IMR-90 (cell line): Measurements from ENCODE around the gene ACYP2. TPM values are rescaled to one million over a fixed set of nuclear protein-coding genes. Genes with fewer than 3 reads are reported as not detected.

Experiments used
- ATAC-seq: fragments of 200-7000 bp; cut with Tn5 transposase; 2 replicates; pipeline ENCODE4 v1.9.1; 2020; ENCODE audit warnings: low read depth, mild to moderate bottlenecking, moderate library complexity
- BruUV-seq: library from RNA; stranded (reverse); fragments of 400-500 nt; replicated peaks from 2 replicates; lab custom pipeline; 2021; lab: Mats Ljungman, UMichigan
- CTCF ChIA-PET: fragments of 300-600 bp; formaldehyde crosslinking; extraction: SDS; loops from one replicate; lab custom pipeline; 2021; ENCODE audit warnings: antibody characterized with exemption; lab: Yijun Ruan, JAX
- POLR2A ChIA-PET: fragments of 300-600 bp; sonication (Branson Sonifier 250); formaldehyde crosslinking; loops from one replicate; lab custom pipeline; 2022; ENCODE audit warnings: antibody characterized with exemption; ENCODE audit not compliant: unreplicated experiment; lab: Charles Lee
- DNase-seq: peaks from one replicate; pipeline ENCODE4 v3.0.0; 2013
- H2AFZ ChIP-seq: replicated peaks from 2 replicates; pipeline ENCODE3; 2013; ENCODE audit warnings: low read length, mild to moderate bottlenecking; ENCODE audit not compliant: poor library complexity
- H2AK5ac ChIP-seq: 2 replicates; pipeline ENCODE4 v1.6.1; 2013; ENCODE audit warnings: low read depth, low read length, inconsistent platforms
- H2AK9ac ChIP-seq: replicated peaks from 2 replicates; pipeline ENCODE3; 2013; ENCODE audit warnings: mild to moderate bottlenecking, low read depth, low read length, moderate library complexity; ENCODE audit not compliant: poor library complexity
- H2BK120ac ChIP-seq: 2 replicates; pipeline ENCODE4 v1.6.1; 2013; ENCODE audit warnings: low read depth, low read length, inconsistent platforms
- H2BK15ac ChIP-seq: 3 replicates; pipeline ENCODE4 v1.6.1; 2013; ENCODE audit warnings: low read depth, low read length, inconsistent platforms
- H2BK20ac ChIP-seq: 2 replicates; pipeline ENCODE4 v1.6.1; 2013; ENCODE audit warnings: low read depth, mild to moderate bottlenecking, inconsistent platforms, low read length, moderate library complexity
- H2BK5ac ChIP-seq: 2 replicates; pipeline ENCODE4 v1.6.1; 2013; ENCODE audit warnings: mild to moderate bottlenecking, low read depth, low read length, inconsistent platforms; ENCODE audit not compliant: poor library complexity, severe bottlenecking
- H3K14ac ChIP-seq: replicated peaks from 2 replicates; pipeline ENCODE4 v1.6.1; 2013; ENCODE audit warnings: low read depth, low read length, inconsistent platforms
- H3K18ac ChIP-seq: 2 replicates; pipeline ENCODE4 v1.6.1; 2013; ENCODE audit warnings: low read depth, low read length, control low read depth
- H3K23ac ChIP-seq: 2 replicates; pipeline ENCODE4 v1.6.1; 2013; ENCODE audit warnings: low read depth, low read length, inconsistent platforms
- H3K27ac ChIP-seq: 2 replicates; pipeline ENCODE4 v1.5.1; 2013; ENCODE audit warnings: mild to moderate bottlenecking, control low read depth, low read length; ENCODE audit not compliant: insufficient read depth
- H3K27me3 ChIP-seq: 2 replicates; pipeline ENCODE4 v1.6.1; 2013; ENCODE audit warnings: low read length; ENCODE audit not compliant: control insufficient read depth, insufficient read depth
- H3K36me3 ChIP-seq: 2 replicates; pipeline ENCODE4 v1.6.1; 2013; ENCODE audit warnings: low read length, mixed read lengths; ENCODE audit not compliant: control insufficient read depth, insufficient read depth
- H3K4ac ChIP-seq: 2 replicates; pipeline ENCODE4 v1.6.1; 2013; ENCODE audit warnings: low read depth, low read length, inconsistent platforms
- H3K4me1 ChIP-seq: 2 replicates; pipeline ENCODE4 v1.6.1; 2013; ENCODE audit warnings: low read length, mixed read lengths; ENCODE audit not compliant: control insufficient read depth, insufficient read depth
- H3K4me2 ChIP-seq: 2 replicates; pipeline ENCODE4 v1.6.1; 2013; ENCODE audit warnings: low read depth, mild to moderate bottlenecking, control low read depth, low read length, moderate library complexity
- H3K4me3 ChIP-seq: 2 replicates; pipeline ENCODE4 v1.5.1; 2013; ENCODE audit warnings: low read depth, mild to moderate bottlenecking, control low read depth, low read length, moderate library complexity; ENCODE audit not compliant: insufficient read depth
- H3K56ac ChIP-seq: 2 replicates; pipeline ENCODE4 v1.6.1; 2013; ENCODE audit warnings: low read length, inconsistent platforms; ENCODE audit not compliant: insufficient read depth; ENCODE audit errors: extremely low read depth
- H3K79me1 ChIP-seq, 2 experiments: 2 replicates each; pipeline ENCODE4 v1.6.1; 2013; ENCODE audit warnings: low read length in 2 of 2, inconsistent platforms in 1 of 2, low read depth in 1 of 2
- H3K9ac ChIP-seq: 2 replicates; pipeline ENCODE4 v1.6.1; 2013; ENCODE audit warnings: low read depth, low read length, control low read depth
- H3K9me1 ChIP-seq: 2 replicates; pipeline ENCODE4 v1.6.1; 2013; ENCODE audit warnings: low read length, inconsistent platforms; ENCODE audit not compliant: insufficient read depth
- H3K9me3 ChIP-seq: 2 replicates; pipeline ENCODE4 v1.6.1; 2013; ENCODE audit warnings: low read length; ENCODE audit not compliant: control insufficient read depth, insufficient read depth
- H4K20me1 ChIP-seq: 2 replicates; pipeline ENCODE4 v1.6.1; 2013; ENCODE audit warnings: low read length, inconsistent platforms; ENCODE audit not compliant: insufficient read depth
- H4K5ac ChIP-seq: 2 replicates; pipeline ENCODE4 v1.6.1; 2013; ENCODE audit warnings: mild to moderate bottlenecking, low read depth, low read length, control low read depth
- H4K8ac ChIP-seq, 2 experiments: 2 replicates each; pipeline ENCODE4 v1.6.1; 2013; ENCODE audit warnings: low read depth in 2 of 2, low read length in 2 of 2, control low read depth in 1 of 2, inconsistent platforms in 1 of 2
- H4K91ac ChIP-seq: 2 replicates; pipeline ENCODE4 v1.6.1; 2013; ENCODE audit warnings: low read depth, low read length, inconsistent platforms; ENCODE audit not compliant: insufficient read depth
- CEBPB ChIP-seq: IDR thresholded peaks from 2 replicates; pipeline ENCODE4 v1.6.1; 2012; ENCODE audit warnings: low read depth, low read length, improper control_type of control experiment
- CTCF ChIP-seq: conservative IDR thresholded peaks from 2 replicates; pipeline ENCODE4 v1.5.1; 2012; ENCODE audit warnings: mild to moderate bottlenecking, low read depth, low read length, improper control_type of control experiment
- MAZ ChIP-seq: IDR thresholded peaks from 2 replicates; pipeline ENCODE4 v1.6.1; 2012; ENCODE audit warnings: low read depth, mild to moderate bottlenecking, low read length, improper control_type of control experiment, moderate library complexity, borderline replicate concordance
- NFE2L2 ChIP-seq: fragments of 150-350 bp; IDR thresholded peaks from 2 replicates; pipeline ENCODE4 v1.6.1; 2016; ENCODE audit warnings: low read depth, mild to moderate bottlenecking, low read length
- POLR2A ChIP-seq: IDR thresholded peaks from 2 replicates; pipeline ENCODE4 v1.6.1; 2012; ENCODE audit warnings: mild to moderate bottlenecking, low read depth, low read length
- RAD21 ChIP-seq: IDR thresholded peaks from 2 replicates; pipeline ENCODE4 v1.6.1; 2012; ENCODE audit warnings: low read length, improper control_type of control experiment
- RCOR1 ChIP-seq: IDR thresholded peaks from 2 replicates; pipeline ENCODE4 v1.6.1; 2012; ENCODE audit warnings: mild to moderate bottlenecking, low read length, improper control_type of control experiment; ENCODE audit not compliant: insufficient replicate concordance
- WGBS, 2 experiments: methylation state at CpG; one replicate each; pipeline versions ENCODE4 v1.1.5 to v1.1.7; 2013; ENCODE audit warnings: missing lambda C conversion rate in 2 of 2; ENCODE audit not compliant: insufficient read length in 1 of 2; ENCODE audit errors: extremely low coverage in 2 of 2; 5-methylcytosine and 5-hydroxymethylcytosine counted together
- dilution Hi-C: fragments of 300-500 bp; cut with HindIII; formaldehyde crosslinking; loops from one replicate; pipeline ENCODE4 v1.14.3; 2018; ENCODE audit warnings: low sequenced_read_pairs; ENCODE audit not compliant: unreplicated experiment
- in situ Hi-C: fragments of 300-500 bp; cut with MboI; formaldehyde crosslinking; loops from 3 replicates; pipeline ENCODE4 v1.14.3; 2019; ENCODE audit warnings: low sequenced_read_pairs, inconsistent platforms, mixed read lengths
- intact Hi-C: fragments of 100-400 bp; cut with micrococcal nuclease; formaldehyde crosslinking; loops from 2 replicates; pipeline ENCODE4 v1.10.0; 2022
- polyA plus RNA-seq, 3 experiments: library from polyadenylated mRNA; depleted of rRNA; stranded (reverse); fragments of >200 nt; gene quantifications; 2 replicates each; pipeline ENCODE4 v1.2.3, GENCODE V29; 2012; ENCODE audit warnings: low replicate concordance in 1 of 3
- total RNA-seq: library from RNA; depleted of rRNA; stranded (reverse); fragments of >200 nt; gene quantifications from 2 replicates; pipeline ENCODE4 v1.2.3, GENCODE V29; 2012

Gene ACYP2
- total and polyA plus RNA-seq, 2 of the 4 experiments (the other 2 are of a cell fraction) = 3.9 to 7.4 TPM

GRCh38 chr2:54289917-54290316 lies 174.5 kb downstream of the ACYP2 start:
- H3K9me1 ChIP-seq = no peaks in the 10 kb centered on the region
- no peak overlapping the region for H3K56ac ChIP-seq
- no peaks in the 10 kb centered on the region for H3K36me3 ChIP-seq
- H3K23ac ChIP-seq = no peak overlapping the region
- no peaks in the 10 kb centered on the region for H3K9me3 ChIP-seq
- no peak overlapping the region for H3K18ac ChIP-seq
- dilution Hi-C loops (no loop called here), intact Hi-C loops (no loop called here), in situ Hi-C loops (no loop called here)
- no peak overlapping the region for H4K91ac ChIP-seq
- CTCF ChIA-PET = no interaction called here
- TF ChIP-seq CTCF = no peak
- no peak for TF ChIP-seq MAZ
- no peak for TF ChIP-seq POLR2A
- no peak for TF ChIP-seq NFE2L2
- TF ChIP-seq CEBPB = no peak
- TF ChIP-seq RCOR1 = no peak
- no peak for TF ChIP-seq RAD21
- no peak overlapping the region for H2BK120ac ChIP-seq
- H4K8ac ChIP-seq = no peak overlapping the region
- no peaks in the 10 kb centered on the region for H3K79me1 ChIP-seq
- H3K14ac ChIP-seq = no peak overlapping the region
- no peaks in the 10 kb centered on the region for H3K4me1 ChIP-seq
- H3K4me2 ChIP-seq = no peak overlapping the region
- H2AFZ ChIP-seq = no peak overlapping the region
- no peak overlapping the region for H3K4me3 ChIP-seq
- ATAC-seq (no peak), DNase-seq (no peak)
- H3K27me3 ChIP-seq = peaks cover 3% of the 10 kb centered on the region; the same call in 1 of the 2 replicates
- H2BK15ac ChIP-seq = no peak overlapping the region
- no peak overlapping the region for H2BK5ac ChIP-seq
- no peak overlapping the region for H2BK20ac ChIP-seq
- H4K5ac ChIP-seq = no peak overlapping the region
- 82% methylated on average over 15 of the region's 23 CpGs; no CpG with 5 or more reads in 1 of the 2 experiments for WGBS, 2 experiments
- POLR2A ChIA-PET = no interaction called here
- BruUV-seq = no TSS peak
- H3K9ac ChIP-seq = no peak overlapping the region
- no peak overlapping the region for H3K27ac ChIP-seq
- H4K20me1 ChIP-seq = no peaks in the 10 kb centered on the region
- no peak overlapping the region for H2AK5ac ChIP-seq
- H2AK9ac ChIP-seq = no peak overlapping the region
- H3K4ac ChIP-seq = no peak overlapping the region
